ENCODE data around the gene SMG5.

DNA sequence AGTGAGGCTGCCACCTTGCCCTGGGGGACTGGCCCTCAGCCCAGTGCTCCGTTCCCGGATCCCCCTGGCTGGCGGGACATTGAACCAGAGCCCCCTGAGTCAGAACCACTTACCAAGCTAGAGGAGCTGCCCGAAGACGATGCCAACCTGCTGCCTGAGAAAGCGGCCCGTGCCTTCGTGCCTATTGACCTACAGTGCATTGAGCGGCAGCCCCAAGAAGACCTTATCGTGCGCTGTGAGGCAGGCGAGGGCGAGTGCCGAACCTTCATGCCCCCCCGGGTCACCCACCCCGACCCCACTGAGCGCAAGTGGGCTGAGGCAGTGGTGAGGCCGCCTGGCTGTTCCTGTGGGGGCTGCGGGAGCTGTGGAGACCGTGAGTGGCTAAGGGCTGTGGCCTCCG lies 2.8 kb upstream of the SMG5 start:
- TF ChIP-seq, protein P1, sequence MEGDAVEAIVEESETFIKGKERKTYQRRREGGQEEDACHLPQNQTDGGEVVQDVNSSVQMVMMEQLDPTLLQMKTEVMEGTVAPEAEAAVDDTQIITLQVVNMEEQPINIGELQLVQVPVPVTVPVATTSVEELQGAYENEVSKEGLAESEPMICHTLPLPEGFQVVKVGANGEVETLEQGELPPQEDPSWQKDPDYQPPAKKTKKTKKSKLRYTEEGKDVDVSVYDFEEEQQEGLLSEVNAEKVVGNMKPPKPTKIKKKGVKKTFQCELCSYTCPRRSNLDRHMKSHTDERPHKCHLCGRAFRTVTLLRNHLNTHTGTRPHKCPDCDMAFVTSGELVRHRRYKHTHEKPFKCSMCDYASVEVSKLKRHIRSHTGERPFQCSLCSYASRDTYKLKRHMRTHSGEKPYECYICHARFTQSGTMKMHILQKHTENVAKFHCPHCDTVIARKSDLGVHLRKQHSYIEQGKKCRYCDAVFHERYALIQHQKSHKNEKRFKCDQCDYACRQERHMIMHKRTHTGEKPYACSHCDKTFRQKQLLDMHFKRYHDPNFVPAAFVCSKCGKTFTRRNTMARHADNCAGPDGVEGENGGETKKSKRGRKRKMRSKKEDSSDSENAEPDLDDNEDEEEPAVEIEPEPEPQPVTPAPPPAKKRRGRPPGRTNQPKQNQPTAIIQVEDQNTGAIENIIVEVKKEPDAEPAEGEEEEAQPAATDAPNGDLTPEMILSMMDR (conservative IDR thresholded peaks at IDR 0.05): no peak
- no peak for TF ChIP-seq ZFX (IDR thresholded peaks at IDR 0.05)
